ENCODE data around the gene CELA1.
"Not testable (repeated sequence)": the region's sequence is repeated elsewhere in the genome, so short reads cannot be mapped to it uniquely, and the experiment has no call there.

Gene CELA1

GRCh38 chr12:51291603-51292513 lies 54.6 kb downstream of the CELA1 start:
- not testable (repeated sequence) for H3K4me1 ChIP-seq (ENCODE audit: control insufficient read depth, insufficient read depth, low read length); H3K27ac ChIP-seq (ENCODE audit: insufficient read depth, low read depth, low read length, poor library complexity, severe bottlenecking)
- whole genome bisulfite sequencing, 2 experiments, result 92 to 95% methylated on average over 8 of the region's 9 CpGs

DNA sequence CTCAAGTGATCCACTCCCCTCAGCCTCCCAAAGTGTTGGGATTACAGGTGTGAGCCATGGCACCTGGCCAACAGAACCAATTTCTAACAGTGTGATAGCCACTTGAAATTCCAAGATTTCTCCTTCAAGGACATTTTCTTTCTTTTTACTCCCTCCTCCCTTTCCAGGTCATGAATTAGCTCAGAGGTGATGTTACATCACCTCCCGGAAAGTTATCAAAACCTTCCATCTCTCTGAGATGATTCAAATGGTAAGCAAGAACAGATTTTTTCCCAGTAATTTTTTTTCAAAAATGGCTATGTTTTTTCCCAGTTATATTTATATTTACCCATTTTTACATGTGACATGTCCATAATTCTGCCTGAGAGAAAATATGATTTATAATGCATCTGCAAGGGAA lies 60.6 kb downstream of the CELA1 start:
- Histone ChIP-seq H3K36me3 (ENCODE audit: control insufficient read depth, insufficient read depth, low read length) (no peaks in the 10 kb centered on the region), H3K9me3 (ENCODE audit: control insufficient read depth, low read length) (no peaks in the 10 kb centered on the region), H3K4me1 (ENCODE audit: control insufficient read depth, insufficient read depth, low read length) (no peaks in the 10 kb centered on the region), H3K27me3 (ENCODE audit: control insufficient read depth, insufficient read depth, low read length, poor library complexity, severe bottlenecking) (no peaks in the 10 kb centered on the region), H3K27ac (ENCODE audit: insufficient read depth, low read depth, low read length, poor library complexity, severe bottlenecking) (no peak overlapping the region), H3K4me3 (ENCODE audit: insufficient read depth, low read depth, low read length) (no peak overlapping the region)
- 88 to 94% methylated on average over 1 of the region's 1 CpG for WGBS, 2 experiments

More at GRCh38 chr12:51291603-51292513, 54.6 kb downstream of the CELA1 start:
- not testable (repeated sequence) for H3K27me3 ChIP-seq (ENCODE audit: control insufficient read depth, insufficient read depth, low read length, poor library complexity, severe bottlenecking); H3K36me3 ChIP-seq (ENCODE audit: control insufficient read depth, insufficient read depth, low read length); H3K9me3 ChIP-seq (ENCODE audit: control insufficient read depth, low read length); H3K4me3 ChIP-seq (ENCODE audit: insufficient read depth, low read depth, low read length)

GRCh38 chr12:51281202-51281924 lies 65.1 kb downstream of the CELA1 start:
- 86 to 90% methylated on average over 4 of the region's 4 CpGs for WGBS, 2 experiments
- H3K4me3 ChIP-seq (ENCODE audit: insufficient read depth, low read depth, low read length), result no peak overlapping the region
- no peak overlapping the region for H3K27ac ChIP-seq (ENCODE audit: insufficient read depth, low read depth, low read length, poor library complexity, severe bottlenecking)
- no peaks in the 10 kb centered on the region for H3K9me3 ChIP-seq (ENCODE audit: control insufficient read depth, low read length)
- H3K4me1 ChIP-seq (ENCODE audit: control insufficient read depth, insufficient read depth, low read length), result no peaks in the 10 kb centered on the region
- no peaks in the 10 kb centered on the region for H3K36me3 ChIP-seq (ENCODE audit: control insufficient read depth, insufficient read depth, low read length)
- no peaks in the 10 kb centered on the region for H3K27me3 ChIP-seq (ENCODE audit: control insufficient read depth, insufficient read depth, low read length, poor library complexity, severe bottlenecking)
